CD4-positive, alpha-beta T cell (primary cell): Measurements from ENCODE around the gene FAM219A. TPM values are rescaled to one million over a fixed set of nuclear protein-coding genes. Genes with fewer than 3 reads are reported as not detected.

Experiments
- ATAC-seq: fragments of 200-7000 bp; cut with Tn5 transposase; one replicate; pipeline ENCODE4 v1.10.0; 2022; ENCODE audit warnings: mild to moderate bottlenecking; ENCODE audit not compliant: poor library complexity
- CTCF ChIA-PET: fragments of 350-600 bp; sonication (Branson Sonifier 250); formaldehyde crosslinking; loops from one replicate; lab custom pipeline; 2021; ENCODE audit warnings: antibody characterized with exemption, inconsistent platforms; lab: Charles Lee
- POLR2A ChIA-PET: fragments of 350-600 bp; sonication (Branson Sonifier 250); formaldehyde crosslinking; loops from one replicate; lab custom pipeline; 2021; ENCODE audit warnings: antibody characterized with exemption, inconsistent platforms; lab: Charles Lee
- DNase-seq, 14 experiments: peaks; one replicate each; pipeline ENCODE4 v3.0.0-alpha.2; 2013 to 2020; ENCODE audit warnings: mixed read lengths in 2 of 14
- H3K27ac ChIP-seq, 2 donors: one replicate each; pipeline versions ENCODE4 v1.5.1 to v1.7.0; 2013; ENCODE audit warnings: low read length in 2 of 2, low read depth in 1 of 2, mild to moderate bottlenecking in 1 of 2
- H3K27me3 ChIP-seq, 2 experiments: 1 replicate in 1 of 2; 2 replicates in 1 of 2; pipeline versions ENCODE4 v1.6.1 to v1.7.0; 2013; ENCODE audit warnings: low read length in 2 of 2, control low read depth in 1 of 2, mild to moderate bottlenecking in 1 of 2, moderate library complexity in 1 of 2; ENCODE audit not compliant: insufficient read depth in 2 of 2, control insufficient read depth in 1 of 2
- H3K36me3 ChIP-seq: one replicate; pipeline ENCODE4 v1.6.1; 2013; ENCODE audit warnings: low read length, control low read depth; ENCODE audit not compliant: insufficient read depth
- H3K4me1 ChIP-seq: one replicate; pipeline ENCODE4 v1.6.1; 2013; ENCODE audit warnings: low read length, control low read depth; ENCODE audit not compliant: insufficient read depth
- H3K4me3 ChIP-seq: one replicate; pipeline ENCODE4 v1.5.1; 2013; ENCODE audit warnings: mild to moderate bottlenecking, low read length, moderate library complexity
- H3K9me3 ChIP-seq, 2 experiments: 1 replicate in 1 of 2; 2 replicates in 1 of 2; pipeline versions ENCODE4 v1.6.1 to v1.7.0; 2013; ENCODE audit warnings: low read length in 2 of 2, mild to moderate bottlenecking in 2 of 2, control low read depth in 1 of 2, moderate library complexity in 1 of 2; ENCODE audit not compliant: control insufficient read depth in 1 of 2, insufficient read depth in 1 of 2
- H3K27ac Mint-ChIP-seq: one replicate; pipeline ENCODE4 v1.8.0; 2020; ENCODE audit warnings: mixed read lengths
- H3K27me3 Mint-ChIP-seq: one replicate; pipeline ENCODE4 v1.8.0; 2021; ENCODE audit warnings: mixed read lengths
- H3K36me3 Mint-ChIP-seq: one replicate; pipeline ENCODE4 v1.8.0; 2021; ENCODE audit warnings: low read depth, mixed read lengths
- H3K4me1 Mint-ChIP-seq: one replicate; pipeline ENCODE4 v1.8.0; 2021; ENCODE audit warnings: low read depth, mixed read lengths
- H3K4me3 Mint-ChIP-seq: one replicate; pipeline ENCODE4 v1.8.0; 2020; ENCODE audit warnings: mild to moderate bottlenecking, mixed read lengths
- H3K9me3 Mint-ChIP-seq: one replicate; pipeline ENCODE4 v1.8.0; 2020; ENCODE audit warnings: mixed read lengths
- intact Hi-C, 2 experiments: fragments of 100-400 bp; cut with DNase I in 1 of 2; cut with micrococcal nuclease in 1 of 2; formaldehyde crosslinking; loops; one replicate each; pipeline versions ENCODE4 v1.15.1 to v1.9.0; 2023 to 2025; cut with DNase I, micrococcal nuclease
- total RNA-seq, 174 experiments: library from RNA in 2 of 174; stranded (reverse) in 2 of 174; gene quantifications; one replicate each; pipeline ENCODE4 v1.2.3 and lab custom pipeline; 2021 to 2026
- TF ChIP-seq, protein P1 (sequence below): fragments of 200-600 bp; IDR thresholded peaks from one replicate; pipeline ENCODE4 v1.8.0; 2022; ENCODE audit warnings: antibody characterized with exemption, mild to moderate bottlenecking

Gene FAM219A
- total RNA-seq, 2 experiments from 2014 or later: 7.7 to 8.5 TPM

DNA sequence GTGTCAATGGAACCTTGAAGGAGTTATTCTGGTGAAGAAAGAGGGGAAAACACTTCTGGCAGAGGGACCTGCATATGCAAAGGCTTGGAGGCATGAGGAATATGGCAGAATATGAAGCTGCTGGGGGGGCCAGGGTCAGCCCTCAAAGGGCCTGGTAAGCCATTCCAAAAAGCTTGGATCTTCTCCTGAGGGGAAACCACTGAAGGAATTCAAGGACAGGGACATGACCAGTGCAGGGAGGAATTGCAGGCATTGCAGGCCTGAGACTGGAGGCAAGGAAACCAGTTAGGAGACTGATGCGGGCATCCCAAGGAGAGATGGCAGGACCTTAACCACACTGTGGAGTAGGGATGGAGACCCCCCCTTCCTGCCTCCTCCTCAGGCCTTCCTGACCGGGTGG lies 43.0 kb upstream of the FAM219A start:
- TF ChIP-seq, protein P1, sequence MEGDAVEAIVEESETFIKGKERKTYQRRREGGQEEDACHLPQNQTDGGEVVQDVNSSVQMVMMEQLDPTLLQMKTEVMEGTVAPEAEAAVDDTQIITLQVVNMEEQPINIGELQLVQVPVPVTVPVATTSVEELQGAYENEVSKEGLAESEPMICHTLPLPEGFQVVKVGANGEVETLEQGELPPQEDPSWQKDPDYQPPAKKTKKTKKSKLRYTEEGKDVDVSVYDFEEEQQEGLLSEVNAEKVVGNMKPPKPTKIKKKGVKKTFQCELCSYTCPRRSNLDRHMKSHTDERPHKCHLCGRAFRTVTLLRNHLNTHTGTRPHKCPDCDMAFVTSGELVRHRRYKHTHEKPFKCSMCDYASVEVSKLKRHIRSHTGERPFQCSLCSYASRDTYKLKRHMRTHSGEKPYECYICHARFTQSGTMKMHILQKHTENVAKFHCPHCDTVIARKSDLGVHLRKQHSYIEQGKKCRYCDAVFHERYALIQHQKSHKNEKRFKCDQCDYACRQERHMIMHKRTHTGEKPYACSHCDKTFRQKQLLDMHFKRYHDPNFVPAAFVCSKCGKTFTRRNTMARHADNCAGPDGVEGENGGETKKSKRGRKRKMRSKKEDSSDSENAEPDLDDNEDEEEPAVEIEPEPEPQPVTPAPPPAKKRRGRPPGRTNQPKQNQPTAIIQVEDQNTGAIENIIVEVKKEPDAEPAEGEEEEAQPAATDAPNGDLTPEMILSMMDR: no peak
- ChIA-PET CTCF (interaction anchor here (1.5 kb wide), 1 partner anchor 169 kb away, joined by 4 read pairs; no protein-coding TSS in a partner anchor), POLR2A (no interaction called here)
- Histone ChIP-seq H3K27ac (no peak overlapping the region), H3K4me3 (no peak overlapping the region), H3K9me3 (no peaks in the 10 kb centered on the region), H3K4me1 (peaks cover 3% of the 10 kb centered on the region), H3K27me3 (no peaks in the 10 kb centered on the region), H3K36me3 (no peaks in the 10 kb centered on the region)
- H3K36me3 Mint-ChIP-seq: no peaks in the 10 kb centered on the region
- DNase-seq: no peak
- H3K27ac Mint-ChIP-seq: no peak overlapping the region
- H3K4me3 Mint-ChIP-seq: no peak overlapping the region
- peaks cover 13% of the 10 kb centered on the region for H3K27me3 Mint-ChIP-seq
- no peaks in the 10 kb centered on the region for H3K4me1 Mint-ChIP-seq
- no peak for ATAC-seq
- no peaks in the 10 kb centered on the region for H3K9me3 Mint-ChIP-seq
- intact Hi-C loops: loop anchor here in 1 of 2 experiments (5.0 kb wide), 1 partner anchor 136 kb away; the partner anchor contains the start of gene SIGMAR1

DNA sequence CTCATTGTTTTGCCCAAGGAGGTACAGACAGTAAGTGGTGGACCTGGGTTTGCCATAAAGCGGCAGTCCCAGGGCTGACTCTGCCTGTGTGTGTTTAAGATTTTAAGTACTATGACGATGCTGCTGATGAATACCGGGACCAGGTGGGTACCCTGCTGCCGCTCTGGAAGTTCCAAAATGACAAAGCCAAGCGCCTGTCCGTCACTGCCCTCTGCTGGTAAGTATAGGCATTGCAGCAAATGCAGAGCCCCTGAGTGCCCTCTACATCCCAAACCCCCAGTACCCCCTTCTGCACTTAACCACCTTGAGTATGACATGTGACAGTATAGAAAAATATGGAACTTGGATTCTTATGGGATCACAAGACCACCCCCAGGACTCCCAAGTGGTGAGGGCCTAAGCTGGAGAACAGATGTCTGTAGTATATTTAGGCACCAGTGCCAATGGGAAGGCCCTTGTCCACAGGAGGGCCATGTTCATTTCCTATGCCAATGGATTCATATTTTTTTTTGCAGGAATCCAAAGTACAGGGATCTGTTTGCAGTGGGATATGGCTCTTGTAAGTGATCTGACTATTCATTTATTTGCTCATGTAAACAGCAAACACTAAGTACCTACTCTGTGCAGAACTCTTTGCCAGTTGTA lies 42.4 kb upstream of the FAM219A start:
- Histone ChIP-seq H3K27me3 (no peaks in the 10 kb centered on the region), H3K4me1 (peaks cover 3% of the 10 kb centered on the region), H3K4me3 (no peak overlapping the region), H3K9me3 (no peaks in the 10 kb centered on the region), H3K36me3 (no peaks in the 10 kb centered on the region), H3K27ac (no peak overlapping the region)
- Mint-ChIP-seq H3K9me3 (no peaks in the 10 kb centered on the region), H3K4me1 (no peaks in the 10 kb centered on the region), H3K36me3 (no peaks in the 10 kb centered on the region), H3K27ac (no peak overlapping the region), H3K27me3 (peaks cover 10% of the 10 kb centered on the region), H3K4me3 (no peak overlapping the region)
- DNase-seq (peak; percentile 47 to 81 (median 66)), ATAC-seq (peak; percentile 94)
- ChIA-PET CTCF (interaction anchor here (1.5 kb wide), 1 partner anchor 168 kb away, joined by 4 read pairs; no protein-coding TSS in a partner anchor), POLR2A (no interaction called here)
- TF ChIP-seq, protein P1: peak; percentile 97
- intact Hi-C loops: loop anchor here (1.0 to 5.0 kb wide), 5 partner anchors 63 to 168 kb away; partner anchors contain the start of gene SIGMAR1 (in 1 of the 2)

DNA sequence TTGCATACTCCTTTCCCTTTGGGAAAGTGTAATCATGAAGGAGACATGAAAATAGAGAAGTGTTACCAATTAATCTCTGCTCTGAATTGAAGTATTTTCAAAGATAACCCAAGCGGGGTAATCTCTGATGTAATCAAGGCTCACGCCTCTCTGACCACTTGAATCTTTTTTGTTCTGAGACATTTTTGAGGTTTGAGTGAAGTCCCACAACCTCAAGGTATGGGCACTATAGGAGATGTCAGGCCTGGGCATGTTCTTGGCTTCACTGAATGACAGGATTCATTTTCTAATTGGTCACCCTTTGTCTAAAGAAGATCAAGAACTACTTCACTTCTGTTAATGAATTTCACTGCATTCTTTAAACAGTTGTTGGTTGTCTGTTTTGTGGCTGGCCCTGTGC lies 40.7 kb upstream of the FAM219A start:
- Mint-ChIP-seq H3K27me3 (peaks cover 3% of the 10 kb centered on the region), H3K27ac (no peak overlapping the region), H3K36me3 (no peaks in the 10 kb centered on the region), H3K9me3 (no peaks in the 10 kb centered on the region), H3K4me1 (no peaks in the 10 kb centered on the region), H3K4me3 (no peak overlapping the region)
- H3K4me1 ChIP-seq: peaks cover 3% of the 10 kb centered on the region
- ATAC-seq (no peak), DNase-seq (no peak)
- intact Hi-C loops: no loop called here
- no peaks in the 10 kb centered on the region for H3K36me3 ChIP-seq
- CTCF ChIA-PET: no interaction called here
- H3K4me3 ChIP-seq: no peak overlapping the region
- POLR2A ChIA-PET: no interaction called here
- TF ChIP-seq, protein P1: no peak
- H3K27ac ChIP-seq: no peak overlapping the region
- H3K27me3 ChIP-seq: peaks cover 0 to under 1% of the 10 kb centered on the region in 2 experiments
- no peaks in the 10 kb centered on the region for H3K9me3 ChIP-seq
